NOMO-1 treated with DMSO at 0.1 percent for 48 hours (cell line): ENCODE measurements around the gene BCL2L13.

Experiments used
- DNase-seq: peaks from one replicate; lab custom pipeline; 2025; ENCODE audit not compliant: unreplicated experiment; lab: John Stamatoyannopoulos, UW

Gene BCL2L13

GRCh38 chr22:17778412-17778976 is 139.9 kb downstream of the BCL2L13 start:
- no peak for DNase-seq

GRCh38 chr22:17779286-17780115 is 140.9 kb downstream of the BCL2L13 start:
- no peak for DNase-seq

GRCh38 chr22:17780116-17780740 is 141.7 kb downstream of the BCL2L13 start:
- DNase-seq = no peak
